Stomach (tissue), 19 donors: ENCODE results near the gene ZNF382. TPM values are rescaled to one million over a fixed set of nuclear protein-coding genes. Genes with fewer than 3 reads are reported as not detected.
A peak's percentile ranks its signal among the peaks of the same experiment; 100 is the strongest.

ENCODE experiments used
- DNase-seq, 2 donors: peaks; one replicate each; pipeline versions ENCODE4 v3.0.0 to v3.0.0-alpha.2; 2013 to 2019
- H3K27ac ChIP-seq, 5 donors: fragments of 200-600 bp in 4 of 5; sonication (generic) in 4 of 5; one replicate each; pipeline ENCODE4 v1.5.1; 2013 to 2019; ENCODE audit warnings: mild to moderate bottlenecking in 1 of 5, moderate library complexity in 1 of 5
- H3K27me3 ChIP-seq, 3 donors: fragments of 200-600 bp; sonication (generic); one replicate each; pipeline ENCODE4 v1.5.1; 2017 to 2019; ENCODE audit warnings: mixed run types in 1 of 3
- H3K36me3 ChIP-seq, 4 donors: fragments of 200-600 bp; sonication (generic); 1 replicate in 3 of 4; 2 replicates in 1 of 4; pipeline ENCODE4 v1.5.1; 2016 to 2019
- H3K4me1 ChIP-seq, 4 donors: fragments of 200-600 bp; sonication (generic); one replicate each; pipeline ENCODE4 v1.5.1; 2016 to 2019
- H3K4me3 ChIP-seq, 4 donors: fragments of 200-600 bp; sonication (generic) in 3 of 4; one replicate each; pipeline ENCODE4 v1.5.1; 2016 to 2019; ENCODE audit warnings: mild to moderate bottlenecking in 1 of 4
- H3K9me3 ChIP-seq, 4 donors: fragments of 200-600 bp; sonication (generic); one replicate each; pipeline ENCODE4 v1.5.1; 2016 to 2019
- EP300 ChIP-seq: sonication (generic); formaldehyde crosslinking; IDR thresholded peaks from one replicate; pipeline ENCODE4 v1.6.1; 2017; ENCODE audit warnings: antibody characterized with exemption
- POLR2A ChIP-seq, 4 donors: fragments of 450-650 bp; IDR thresholded peaks; one replicate each; pipeline ENCODE4 v1.6.1; 2016; ENCODE audit warnings: antibody characterized with exemption in 4 of 4, control low read depth in 2 of 4, mild to moderate bottlenecking in 1 of 4, moderate library complexity in 1 of 4
- POLR2AphosphoS5 ChIP-seq, 3 donors: sonication (generic); formaldehyde crosslinking; IDR thresholded peaks; one replicate each; pipeline ENCODE4 v1.6.1; 2016; ENCODE audit warnings: antibody characterized with exemption in 3 of 3
- WGBS, 5 donors: extraction: QIAGEN DNeasy Blood & Tissue Kit in 3 of 5; methylation state at CpG; one replicate each; pipeline versions ENCODE4 v1.1.5 to v1.1.7; 2013 to 2018; 5-methylcytosine and 5-hydroxymethylcytosine counted together
- intact Hi-C: fragments of 100-400 bp; cut with DNase I; formaldehyde crosslinking; loops from one replicate; pipeline ENCODE4 v1.15.1; 2023; ENCODE audit warnings: low total_unique reads
- long read RNA-seq, 10 donors: transcript quantifications; one replicate each; lab custom pipeline, GENCODE V29; 2026
- polyA plus RNA-seq, 3 donors: library from polyadenylated mRNA; stranded (reverse); fragments of 200-250 nt; gene quantifications; one replicate each; pipeline ENCODE4 v1.2.3, GENCODE V29; 2013
- total RNA-seq, 5 donors: library from RNA; depleted of rRNA; stranded (reverse); fragments of >200 nt; gene quantifications; one replicate each; pipeline versions ENCODE4 v1.1.0 to v1.2.3, GENCODE V29; 2014 to 2016
- TF ChIP-seq, protein P1 (sequence below), 7 experiments: fragments of 450-650 bp in 4 of 7; fragments of 200-600 bp in 3 of 7; sonication (generic) in 3 of 7; IDR thresholded peaks; one replicate each; pipeline ENCODE4 v1.5.1; 2016 to 2019; ENCODE audit warnings: antibody characterized with exemption in 7 of 7, control low read depth in 2 of 7, mild to moderate bottlenecking in 1 of 7
- donor health status: healthy with polysubstance abuse.
- donor health status: Bipolar disorder and iron deficiency.
- donor health status: healthy.

Gene ZNF382
- total RNA-seq (10 to 100 TPM in 1 of 5 donors, 1 to 10 TPM in 2, under 1 TPM in 2; 0.29 to 14.0 (median 1.2) TPM), polyA plus RNA-seq (1 to 10 TPM in 1 of 3 donors, under 1 TPM in 1, not detected in 1; 0.63 to 1.3 TPM)
- long read RNA-seq, donor 1, result 0 reads
- long read RNA-seq, donor 2, partial matches to known transcripts, result 0 of 1 reads
- long read RNA-seq, donor 2, other reads (novel, unspliced or antisense), result 0 of 1 reads
- long read RNA-seq, donor 3, result 0 reads
- long read RNA-seq, donor 4, result 0 reads
- long read RNA-seq, donor 5, partial matches to known transcripts, result 19 of 19 reads
- long read RNA-seq, donor 5, other reads (novel, unspliced or antisense), result 0 of 19 reads
- long read RNA-seq, donor 6, partial matches to known transcripts, result 7 of 9 reads
- long read RNA-seq, donor 6, other reads (novel, unspliced or antisense), result 0 of 9 reads
- long read RNA-seq, donor 7, result 0 reads
- long read RNA-seq, donor 8, partial matches to known transcripts, result 0 of 1 reads
- long read RNA-seq, donor 8, other reads (novel, unspliced or antisense), result 0 of 1 reads
- long read RNA-seq, donor 9, result 0 reads
- long read RNA-seq, donor 10, result 0 reads

DNA sequence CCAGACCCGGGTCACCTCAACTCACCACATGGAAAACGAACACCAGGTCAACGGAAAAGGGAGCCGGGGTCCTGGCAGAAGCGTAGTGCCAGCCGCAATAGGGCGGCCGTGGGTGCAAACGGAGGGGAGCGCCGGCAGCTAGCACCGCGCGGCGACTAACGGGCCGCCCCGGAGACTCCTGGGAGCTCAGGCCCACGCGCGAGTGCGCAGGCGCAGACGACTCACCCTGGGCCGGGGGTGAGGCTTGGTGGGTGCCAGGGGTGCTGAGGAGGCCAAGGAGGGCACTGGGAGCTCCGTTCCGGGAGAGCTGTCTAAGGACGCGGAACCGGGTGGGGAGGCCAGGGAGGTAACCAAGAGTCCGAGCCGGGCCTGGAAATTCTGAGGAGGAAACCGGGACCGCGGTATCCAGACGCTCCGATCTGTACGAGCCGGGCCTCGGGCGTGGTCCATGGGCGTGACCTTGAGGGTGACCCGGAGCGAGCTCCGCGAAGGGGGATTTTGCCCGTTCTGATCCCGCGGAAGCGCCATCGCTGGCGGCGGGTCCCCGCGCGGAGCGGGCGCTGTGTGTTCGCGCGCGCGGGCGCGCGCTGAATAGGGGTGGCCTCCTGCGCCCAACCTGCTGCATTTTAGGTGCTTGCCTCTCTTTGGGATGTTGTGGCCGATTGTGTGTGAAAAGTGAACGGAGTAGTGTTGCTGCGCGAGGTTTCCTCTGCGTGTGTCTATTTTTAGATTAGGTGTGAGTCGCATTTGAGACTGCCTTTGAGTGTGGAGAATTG, at the start of gene ZNF382:
ZNF382 (plus strand) TSS at position 213 of the 776 bp plus-strand sequence. CDS start 4,602 bp downstream, outside the sequence.
- intact Hi-C loops, result no loop called here
- 0 to 3% (median 2%) methylated on average over 43 to 73 of the region's 73 CpGs for WGBS, 5 donors
- peak in 2 of 3 donors; percentile 5 to 27 for TF ChIP-seq POLR2AphosphoS5 (IDR thresholded peaks at IDR 0.05)
- TF ChIP-seq, protein P1, sequence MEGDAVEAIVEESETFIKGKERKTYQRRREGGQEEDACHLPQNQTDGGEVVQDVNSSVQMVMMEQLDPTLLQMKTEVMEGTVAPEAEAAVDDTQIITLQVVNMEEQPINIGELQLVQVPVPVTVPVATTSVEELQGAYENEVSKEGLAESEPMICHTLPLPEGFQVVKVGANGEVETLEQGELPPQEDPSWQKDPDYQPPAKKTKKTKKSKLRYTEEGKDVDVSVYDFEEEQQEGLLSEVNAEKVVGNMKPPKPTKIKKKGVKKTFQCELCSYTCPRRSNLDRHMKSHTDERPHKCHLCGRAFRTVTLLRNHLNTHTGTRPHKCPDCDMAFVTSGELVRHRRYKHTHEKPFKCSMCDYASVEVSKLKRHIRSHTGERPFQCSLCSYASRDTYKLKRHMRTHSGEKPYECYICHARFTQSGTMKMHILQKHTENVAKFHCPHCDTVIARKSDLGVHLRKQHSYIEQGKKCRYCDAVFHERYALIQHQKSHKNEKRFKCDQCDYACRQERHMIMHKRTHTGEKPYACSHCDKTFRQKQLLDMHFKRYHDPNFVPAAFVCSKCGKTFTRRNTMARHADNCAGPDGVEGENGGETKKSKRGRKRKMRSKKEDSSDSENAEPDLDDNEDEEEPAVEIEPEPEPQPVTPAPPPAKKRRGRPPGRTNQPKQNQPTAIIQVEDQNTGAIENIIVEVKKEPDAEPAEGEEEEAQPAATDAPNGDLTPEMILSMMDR (IDR thresholded peaks at IDR 0.05), result no peak
- Histone ChIP-seq H3K4me1 (peaks cover 0 to 21% (median 12%) of the 10 kb centered on the region in 4 donors), H3K4me3 (peak within 1 kb of the TSS; percentile 59 to 74 (median 69)), H3K27me3 (peaks cover 0 to 13% (median 0%) of the 10 kb centered on the region in 3 donors), H3K36me3 (peaks cover 0 to 28% (median 13%) of the 10 kb centered on the region in 4 donors), H3K27ac (peak within 1 kb of the TSS; percentile 40 to 86 (median 76)), H3K9me3 (peaks cover 7 to 82% (median 36%) of the 10 kb centered on the region in 4 donors)
- peak; percentile 40 to 94 for DNase-seq

DNA sequence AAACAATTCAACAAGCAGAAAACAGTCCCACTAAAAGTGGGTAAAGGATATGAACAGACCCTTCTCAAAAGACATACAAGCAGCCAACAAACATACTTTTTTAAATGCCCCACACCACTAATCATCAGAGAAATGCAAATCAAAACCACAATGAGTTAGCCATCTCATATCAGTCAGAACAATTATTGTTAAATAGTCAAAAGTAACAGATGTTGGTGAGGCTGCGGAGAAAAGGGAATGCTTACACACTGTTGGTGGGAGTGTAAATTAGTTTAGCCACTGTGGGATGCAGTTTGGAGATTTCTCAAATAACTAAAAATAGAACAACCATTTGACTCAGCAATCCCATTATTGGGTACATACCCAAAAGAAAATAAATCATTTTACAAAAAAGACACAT, 40.7 kb upstream of the ZNF382 start:
- DNase-seq, result no peak

DNA sequence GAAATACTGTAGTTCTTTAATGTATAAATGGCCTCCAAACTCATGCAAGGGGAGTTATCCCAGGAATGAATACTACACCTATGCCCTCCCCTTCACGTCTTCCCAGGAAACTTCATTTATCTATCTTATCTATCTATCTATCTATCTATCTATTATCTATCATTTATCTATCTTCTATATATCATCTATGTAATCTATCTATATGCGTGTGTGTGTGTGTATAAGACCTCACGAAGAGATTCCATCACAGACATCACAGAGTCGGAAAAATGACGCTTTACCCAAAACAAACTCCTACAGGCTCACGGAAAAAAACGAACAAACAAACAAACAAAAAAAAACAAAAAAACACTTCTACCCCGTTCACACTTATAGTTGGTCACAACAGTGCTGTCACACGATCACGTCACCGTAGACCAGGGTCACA, 32.5 kb upstream of the ZNF382 start:
- H3K4me3 ChIP-seq, result peak overlapping the region; percentile 61 to 84 (median 81)
- no peak for DNase-seq
- no peak for TF ChIP-seq POLR2AphosphoS5 (IDR thresholded peaks at IDR 0.05)
- TF ChIP-seq EP300, result no peak
- no peak for TF ChIP-seq POLR2A (IDR thresholded peaks at IDR 0.05)
- peak overlapping the region; percentile 83 to 90 (median 86) for H3K27ac ChIP-seq
- peaks cover 8 to 30% (median 27%) of the 10 kb centered on the region in 4 donors for H3K4me1 ChIP-seq
- intact Hi-C loops, result no loop called here
- H3K9me3 ChIP-seq, result peaks cover 0 to 55% (median 27%) of the 10 kb centered on the region in 4 donors
- H3K27me3 ChIP-seq, result no peaks in the 10 kb centered on the region
- 1 to 2% (median 1%) methylated on average over 11 of the region's 11 CpGs for WGBS, 5 donors
- peaks cover 9 to 59% (median 52%) of the 10 kb centered on the region in 4 donors for H3K36me3 ChIP-seq

More for the DNA sequence above, 40.7 kb upstream of the ZNF382 start:
- H3K27me3 ChIP-seq, result no peaks in the 10 kb centered on the region
- H3K9me3 ChIP-seq, result peaks cover 46 to 100% (median 89%) of the 10 kb centered on the region in 4 donors
- TF ChIP-seq, protein P1 (IDR thresholded peaks at IDR 0.05), result no peak
- TF ChIP-seq POLR2AphosphoS5 (IDR thresholded peaks at IDR 0.05), result no peak
- TF ChIP-seq EP300, result no peak
- no peak for TF ChIP-seq POLR2A (IDR thresholded peaks at IDR 0.05)
- intact Hi-C loops, result no loop called here
- H3K4me3 ChIP-seq, result no peak overlapping the region
- 92 to 100% (median 96%) methylated on average over 1 of the region's 1 CpG for whole genome bisulfite sequencing, 5 donors
- peaks cover 40 to 98% (median 90%) of the 10 kb centered on the region in 4 donors for H3K36me3 ChIP-seq
- no peaks in the 10 kb centered on the region for H3K4me1 ChIP-seq
- no peak overlapping the region for H3K27ac ChIP-seq

DNA sequence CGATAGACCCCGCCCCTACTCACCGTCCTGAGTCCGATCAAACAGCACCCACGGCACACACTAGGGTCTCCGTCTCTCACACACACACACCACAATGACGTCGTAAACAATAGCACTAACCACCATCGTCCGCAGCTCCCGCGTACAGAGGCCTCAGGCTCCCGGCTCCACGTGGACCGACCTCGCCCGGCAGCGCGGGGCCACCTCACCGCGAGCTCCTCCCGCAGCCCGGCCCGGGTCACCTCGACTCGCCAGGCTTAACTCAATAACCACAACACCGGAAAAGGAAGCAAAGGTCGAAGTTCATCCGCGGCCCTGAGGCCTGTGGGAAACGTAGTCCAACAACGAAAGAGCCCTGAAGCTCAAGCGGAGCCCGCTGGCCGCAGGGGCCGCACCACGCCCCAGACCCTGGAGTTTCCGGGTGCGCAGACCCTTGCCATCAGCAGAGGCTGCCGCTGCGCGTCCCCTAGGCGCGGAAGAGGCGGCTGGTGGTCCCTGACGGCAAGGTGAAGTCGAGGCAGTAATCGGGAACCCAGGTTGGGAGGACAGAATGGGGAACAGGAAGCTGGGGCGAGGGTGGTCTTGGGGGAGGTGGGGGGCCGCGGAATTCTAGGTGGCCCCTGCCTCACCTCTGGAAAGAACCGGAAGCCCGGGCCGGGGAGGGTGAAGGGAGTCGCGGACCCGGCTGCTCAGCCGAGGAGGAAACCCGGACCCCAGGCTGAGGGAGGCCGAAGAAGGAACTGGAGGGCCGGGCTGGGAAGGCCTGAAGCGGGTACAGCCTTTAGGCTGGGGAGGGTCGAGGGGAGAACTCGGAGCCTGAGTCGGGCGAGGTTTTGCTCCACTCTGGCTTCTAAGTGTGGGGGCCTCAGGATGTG, 31.9 kb upstream of the ZNF382 start, which contains the start of gene ZNF529:
ZNF529 (minus strand) TSS at position 273 of the 875 bp plus-strand sequence. CDS start 946 bp downstream, outside the sequence.
- Histone ChIP-seq H3K4me3 (peak within 1 kb of the TSS; percentile 61 to 84 (median 81)), H3K4me1 (peaks cover 8 to 30% (median 27%) of the 10 kb centered on the region in 4 donors), H3K36me3 (peaks cover 10 to 58% (median 51%) of the 10 kb centered on the region in 4 donors), H3K27ac (peak within 1 kb of the TSS; percentile 83 to 90 (median 86)), H3K9me3 (peaks cover 0 to 53% (median 26%) of the 10 kb centered on the region in 4 donors), H3K27me3 (no peaks in the 10 kb centered on the region)
- peak; percentile 84 to 92 (median 87) for TF ChIP-seq POLR2AphosphoS5 (IDR thresholded peaks at IDR 0.05)
- TF ChIP-seq POLR2A (IDR thresholded peaks at IDR 0.05), result peak in 1 of 4 donors; percentile 58
- TF ChIP-seq EP300, result no peak
- TF ChIP-seq, protein P1 (IDR thresholded peaks at IDR 0.05), result no peak
- peak; percentile 90 to 97 for DNase-seq
- intact Hi-C loops, result no loop called here
- WGBS, 5 donors, result 0 to 1% (median 0%) methylated on average over 46 to 66 of the region's 66 CpGs
